GM12872 (cell line): ENCODE data around the gene IMMP2L.

Experiments used
- CTCF ChIP-seq: IDR thresholded peaks from 3 replicates; pipeline ENCODE4 v1.5.1; 2011; ENCODE audit warnings: low read depth, mild to moderate bottlenecking, low read length, moderate library complexity; ENCODE audit not compliant: insufficient read depth

IMMP2L gene

GRCh38 chr7:111006691-111007090 lies 555.6 kb downstream of the IMMP2L start:
- TF ChIP-seq CTCF, result no peak

- TF ChIP-seq CTCF, result no peak
These were observed 556.3 kb downstream of the IMMP2L start for GRCh38 chr7:111006040-111006439.

- TF ChIP-seq CTCF, result no peak
These were observed 556.8 kb downstream of the IMMP2L start for GRCh38 chr7:111005445-111005844.

- no peak for TF ChIP-seq CTCF
These were observed 557.9 kb downstream of the IMMP2L start for GRCh38 chr7:111004310-111004901.

- no peak for TF ChIP-seq CTCF
These were observed 558.4 kb downstream of the IMMP2L start for GRCh38 chr7:111003883-111004282.

- no peak for TF ChIP-seq CTCF
These were observed 568.0 kb downstream of the IMMP2L start for GRCh38 chr7:110994028-110994967.

- no peak for TF ChIP-seq CTCF
These were observed 573.3 kb downstream of the IMMP2L start for GRCh38 chr7:110988890-110989501.
